Kidney (tissue), 14 donors: ENCODE results near the gene EPAS1. TPM values are rescaled to one million over a fixed set of nuclear protein-coding genes. Genes with fewer than 3 reads are reported as not detected.

ENCODE experiments used
- DNase-seq, 5 donors: peaks; one replicate each; pipeline ENCODE4 v3.0.0-alpha.2; 2013 to 2020
- FAIRE-seq: peaks from 2 replicates; lab custom pipeline; 2012; peaks lifted over from hg19 to GRCh38; lab: Jason Lieb, UNC
- H3K27ac ChIP-seq, 2 donors: one replicate each; pipeline ENCODE4 v1.7.0; 2013; ENCODE audit warnings: low read depth in 2 of 2, low read length in 2 of 2, inconsistent platforms in 1 of 2
- H3K27me3 ChIP-seq: one replicate; pipeline ENCODE4 v1.7.1; 2013; ENCODE audit warnings: low read length, inconsistent platforms; ENCODE audit not compliant: control insufficient read depth, insufficient read depth
- H3K36me3 ChIP-seq, 3 donors: one replicate each; pipeline versions ENCODE4 v1.7.0 to v1.7.1; 2013; ENCODE audit warnings: low read length in 3 of 3, control low read depth in 1 of 3, inconsistent platforms in 1 of 3; ENCODE audit not compliant: insufficient read depth in 3 of 3, control insufficient read depth in 2 of 3
- H3K4me1 ChIP-seq, 3 donors: one replicate each; pipeline versions ENCODE4 v1.7.0 to v1.7.1; 2013; ENCODE audit warnings: low read length in 3 of 3, inconsistent platforms in 1 of 3, low read depth in 1 of 3; ENCODE audit not compliant: control insufficient read depth in 2 of 3, insufficient read depth in 2 of 3
- H3K4me3 ChIP-seq, 3 donors: one replicate each; pipeline versions ENCODE4 v1.7.0 to v1.8.1; 2013; ENCODE audit warnings: low read length in 3 of 3, control low read depth in 1 of 3, inconsistent platforms in 1 of 3
- H3K9ac ChIP-seq, 3 donors: one replicate each; pipeline versions ENCODE4 v1.7.0 to v1.7.1; 2013; ENCODE audit warnings: low read length in 3 of 3, control low read depth in 1 of 3, inconsistent platforms in 1 of 3
- H3K9me3 ChIP-seq, 3 donors: one replicate each; pipeline versions ENCODE4 v1.7.0 to v1.7.1; 2013; ENCODE audit warnings: low read length in 3 of 3, control low read depth in 1 of 3, inconsistent platforms in 1 of 3; ENCODE audit not compliant: control insufficient read depth in 2 of 3, insufficient read depth in 1 of 3
- intact Hi-C: fragments of 100-400 bp; cut with DNase I; formaldehyde crosslinking; loops from one replicate; pipeline ENCODE4 v1.11.1; 2022
- polyA plus RNA-seq: library from polyadenylated mRNA; stranded (reverse); fragments of 350-450 nt; fragmentation: Illumina TruSeq; extraction: RNeasy Lipid Tissue Mini Kit (QIAGEN cat#74804); gene quantifications from one replicate; pipeline ENCODE4 v1.2.3, GENCODE V29; 2014; ENCODE audit warnings: low read depth, low replicate concordance; ENCODE audit not compliant: insufficient read depth
- total RNA-seq: library from RNA; stranded (reverse); fragmentation: NEBNext Ultra II Directional; extraction: Animal tissue kit (Norgen Biotek cat#: 25700); gene quantifications from one replicate; pipeline ENCODE4 v1.2.1, GENCODE V29; 2021
- TF ChIP-seq, protein P1 (sequence below): IDR thresholded peaks from 3 replicates; pipeline ENCODE4 v1.5.1; 2012; ENCODE audit warnings: mild to moderate bottlenecking, moderate library complexity, borderline replicate concordance; ENCODE audit not compliant: insufficient read depth; ENCODE audit errors: extremely low read depth
- donor health status: control.
- donor health status: control.
- donor health status: control.
- donor health status: control.
- donor health status: control.
- donor health status: DM: yes; HTN: yes; CAD: no.
- donor health status: Normal renal cell carcinoma (clear cell type).

EPAS1 gene
- total and polyA plus RNA-seq, 2 donors from 2014 or later = 142 to 398 TPM

- Histone ChIP-seq H3K4me3 (no peak overlapping the region), H3K27me3 (no peaks in the 10 kb centered on the region), H3K36me3 (no peaks in the 10 kb centered on the region), H3K9ac (no peak overlapping the region), H3K4me1 (no peaks in the 10 kb centered on the region), H3K27ac (no peak overlapping the region), H3K9me3 (no peaks in the 10 kb centered on the region)
- intact Hi-C loops = no loop called here
- FAIRE-seq = no peak
- TF ChIP-seq, protein P1, sequence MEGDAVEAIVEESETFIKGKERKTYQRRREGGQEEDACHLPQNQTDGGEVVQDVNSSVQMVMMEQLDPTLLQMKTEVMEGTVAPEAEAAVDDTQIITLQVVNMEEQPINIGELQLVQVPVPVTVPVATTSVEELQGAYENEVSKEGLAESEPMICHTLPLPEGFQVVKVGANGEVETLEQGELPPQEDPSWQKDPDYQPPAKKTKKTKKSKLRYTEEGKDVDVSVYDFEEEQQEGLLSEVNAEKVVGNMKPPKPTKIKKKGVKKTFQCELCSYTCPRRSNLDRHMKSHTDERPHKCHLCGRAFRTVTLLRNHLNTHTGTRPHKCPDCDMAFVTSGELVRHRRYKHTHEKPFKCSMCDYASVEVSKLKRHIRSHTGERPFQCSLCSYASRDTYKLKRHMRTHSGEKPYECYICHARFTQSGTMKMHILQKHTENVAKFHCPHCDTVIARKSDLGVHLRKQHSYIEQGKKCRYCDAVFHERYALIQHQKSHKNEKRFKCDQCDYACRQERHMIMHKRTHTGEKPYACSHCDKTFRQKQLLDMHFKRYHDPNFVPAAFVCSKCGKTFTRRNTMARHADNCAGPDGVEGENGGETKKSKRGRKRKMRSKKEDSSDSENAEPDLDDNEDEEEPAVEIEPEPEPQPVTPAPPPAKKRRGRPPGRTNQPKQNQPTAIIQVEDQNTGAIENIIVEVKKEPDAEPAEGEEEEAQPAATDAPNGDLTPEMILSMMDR = no peak
- DNase-seq = no peak
Observed at GRCh38 chr2:46409756-46410155, 112.5 kb downstream of the EPAS1 start.

GRCh38 chr2:46410273-46411244 lies 113.4 kb downstream of the EPAS1 start:
- TF ChIP-seq, protein P1 = no peak
- Histone ChIP-seq H3K27me3 (no peaks in the 10 kb centered on the region), H3K4me3 (no peak overlapping the region), H3K4me1 (no peaks in the 10 kb centered on the region), H3K36me3 (no peaks in the 10 kb centered on the region), H3K27ac (no peak overlapping the region), H3K9ac (no peak overlapping the region), H3K9me3 (no peaks in the 10 kb centered on the region)
- no peak for DNase-seq
- intact Hi-C loops = no loop called here
- no peak for FAIRE-seq

DNA sequence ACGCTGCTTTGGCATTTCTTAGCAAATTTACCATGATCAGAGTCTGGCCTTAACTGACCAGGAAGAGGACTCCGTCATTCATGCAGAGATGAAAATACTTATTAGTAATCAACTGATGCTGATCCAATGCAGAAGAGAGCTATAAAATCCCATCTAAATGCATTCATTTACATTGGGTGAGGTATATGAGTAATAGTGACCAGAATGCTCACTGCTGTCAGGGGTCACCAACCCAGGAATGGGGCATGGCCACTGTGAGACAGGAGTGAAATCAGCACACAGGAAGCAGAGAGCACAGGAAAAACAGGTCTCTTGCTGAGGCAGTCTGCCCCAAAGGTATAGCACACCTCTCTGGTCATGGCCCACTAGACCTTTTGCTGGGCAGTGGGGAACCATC lies 114.0 kb downstream of the EPAS1 start:
- Histone ChIP-seq H3K9ac (no peak overlapping the region), H3K27me3 (no peaks in the 10 kb centered on the region), H3K4me1 (no peaks in the 10 kb centered on the region), H3K27ac (no peak overlapping the region), H3K9me3 (peaks cover 0 to under 1% (median 0%) of the 10 kb centered on the region in 3 donors), H3K36me3 (no peaks in the 10 kb centered on the region), H3K4me3 (no peak overlapping the region)
- no peak for FAIRE-seq
- intact Hi-C loops = no loop called here
- TF ChIP-seq, protein P1 = no peak
- DNase-seq = no peak
